Measurements from ENCODE around the gene FUBP1.

Gene FUBP1

GRCh38 chr1:77940921-77941570 is 37.8 kb downstream of the FUBP1 start:
- no peak overlapping the region for H2AFZ ChIP-seq
- H3K79me2 ChIP-seq = no peaks in the 10 kb centered on the region
- H3K27ac ChIP-seq = no peak overlapping the region
- H3K4me2 ChIP-seq (ENCODE audit: low read length) = no peak overlapping the region
- no peaks in the 10 kb centered on the region for H3K27me3 ChIP-seq (ENCODE audit: control insufficient read depth, insufficient read depth, low read length)
- no peak overlapping the region for H3K4me3 ChIP-seq (ENCODE audit: low read depth, low read length)
- H3K4me1 ChIP-seq = no peaks in the 10 kb centered on the region
- no peak overlapping the region for H3K9ac ChIP-seq
- no peaks in the 10 kb centered on the region for H3K36me3 ChIP-seq (ENCODE audit: control insufficient read depth, insufficient read depth, low read length)
- no peaks in the 10 kb centered on the region for H3K9me3 ChIP-seq (ENCODE audit: control insufficient read depth, low read length)
- TF ChIP-seq CTCF (IDR thresholded peaks at IDR 0.05) = no peak

GRCh38 chr1:77938651-77939050 is 40.2 kb downstream of the FUBP1 start:
- no peak overlapping the region for H3K27ac ChIP-seq
- H3K4me3 ChIP-seq (ENCODE audit: low read depth, low read length) = no peak overlapping the region
- H3K4me1 ChIP-seq = no peaks in the 10 kb centered on the region
- TF ChIP-seq CTCF (IDR thresholded peaks at IDR 0.05) = no peak
- H3K36me3 ChIP-seq (ENCODE audit: control insufficient read depth, insufficient read depth, low read length) = no peaks in the 10 kb centered on the region
- no peaks in the 10 kb centered on the region for H3K79me2 ChIP-seq
- H2AFZ ChIP-seq = no peak overlapping the region
- no peaks in the 10 kb centered on the region for H3K9me3 ChIP-seq (ENCODE audit: control insufficient read depth, low read length)
- H3K4me2 ChIP-seq (ENCODE audit: low read length) = no peak overlapping the region
- no peak overlapping the region for H3K9ac ChIP-seq
- no peaks in the 10 kb centered on the region for H3K27me3 ChIP-seq (ENCODE audit: control insufficient read depth, insufficient read depth, low read length)

GRCh38 chr1:77929806-77930205 is 49.1 kb downstream of the FUBP1 start:
- Histone ChIP-seq H3K27ac (no peak overlapping the region), H3K27me3 (ENCODE audit: control insufficient read depth, insufficient read depth, low read length) (no peaks in the 10 kb centered on the region), H3K9me3 (ENCODE audit: control insufficient read depth, low read length) (no peaks in the 10 kb centered on the region), H3K4me1 (no peaks in the 10 kb centered on the region), H3K79me2 (no peaks in the 10 kb centered on the region), H3K9ac (no peak overlapping the region), H2AFZ (no peak overlapping the region), H3K4me2 (ENCODE audit: low read length) (no peak overlapping the region), H3K4me3 (ENCODE audit: low read depth, low read length) (no peak overlapping the region), H3K36me3 (ENCODE audit: control insufficient read depth, insufficient read depth, low read length) (no peaks in the 10 kb centered on the region)
- TF ChIP-seq CTCF (IDR thresholded peaks at IDR 0.05) = no peak

GRCh38 chr1:77927414-77927813 is 51.5 kb downstream of the FUBP1 start:
- Histone ChIP-seq H2AFZ (no peak overlapping the region), H3K9ac (no peak overlapping the region), H3K36me3 (ENCODE audit: control insufficient read depth, insufficient read depth, low read length) (no peaks in the 10 kb centered on the region), H3K9me3 (ENCODE audit: control insufficient read depth, low read length) (no peaks in the 10 kb centered on the region), H3K79me2 (no peaks in the 10 kb centered on the region), H3K27me3 (ENCODE audit: control insufficient read depth, insufficient read depth, low read length) (no peaks in the 10 kb centered on the region), H3K4me2 (ENCODE audit: low read length) (no peak overlapping the region), H3K4me3 (ENCODE audit: low read depth, low read length) (no peak overlapping the region), H3K27ac (no peak overlapping the region), H3K4me1 (no peaks in the 10 kb centered on the region)
- no peak for TF ChIP-seq CTCF (IDR thresholded peaks at IDR 0.05)

Data from parathyroid adenoma (tissue), 2 donors.